Neural cell (in vitro differentiated cells): ENCODE measurements around the gene SNRNP40.

Source experiments
- MXI1 ChIP-seq: fragments of 450-650 bp; conservative IDR thresholded peaks from 2 replicates; pipeline ENCODE4 v1.6.1; 2014; ENCODE audit warnings: antibody characterized with exemption, mild to moderate bottlenecking; ENCODE audit not compliant: poor library complexity, severe bottlenecking
- RAD21 ChIP-seq: fragments of 450-650 bp; conservative IDR thresholded peaks from 2 replicates; pipeline ENCODE4 v1.6.1; 2014; ENCODE audit warnings: antibody characterized with exemption, mild to moderate bottlenecking, moderate library complexity

DNA sequence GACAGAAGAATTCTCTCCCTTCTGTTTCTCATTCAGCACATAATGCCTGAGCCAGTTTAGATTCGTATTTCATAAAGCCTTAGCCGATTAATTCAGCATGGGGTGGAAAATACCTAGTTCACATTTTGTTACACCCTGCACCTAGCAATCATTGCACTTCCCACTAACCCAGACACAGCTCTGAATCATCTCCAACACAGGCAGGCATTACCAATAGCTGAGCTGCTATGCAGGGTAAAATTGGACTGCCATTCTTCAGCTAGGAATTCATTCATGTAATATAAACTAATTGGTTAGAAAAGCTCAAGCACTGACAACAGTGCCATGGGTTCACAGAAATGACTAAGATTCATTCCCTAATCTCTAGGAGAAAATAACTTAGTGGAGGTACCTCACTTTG is 30.0 kb downstream of the SNRNP40 start:
- TF ChIP-seq RAD21 (no peak), MXI1 (no peak)
